ENCODE results near the gene STXBP3.
A peak's percentile ranks its signal among the peaks of the same experiment; 100 is the strongest.

The STXBP3 gene

DNA sequence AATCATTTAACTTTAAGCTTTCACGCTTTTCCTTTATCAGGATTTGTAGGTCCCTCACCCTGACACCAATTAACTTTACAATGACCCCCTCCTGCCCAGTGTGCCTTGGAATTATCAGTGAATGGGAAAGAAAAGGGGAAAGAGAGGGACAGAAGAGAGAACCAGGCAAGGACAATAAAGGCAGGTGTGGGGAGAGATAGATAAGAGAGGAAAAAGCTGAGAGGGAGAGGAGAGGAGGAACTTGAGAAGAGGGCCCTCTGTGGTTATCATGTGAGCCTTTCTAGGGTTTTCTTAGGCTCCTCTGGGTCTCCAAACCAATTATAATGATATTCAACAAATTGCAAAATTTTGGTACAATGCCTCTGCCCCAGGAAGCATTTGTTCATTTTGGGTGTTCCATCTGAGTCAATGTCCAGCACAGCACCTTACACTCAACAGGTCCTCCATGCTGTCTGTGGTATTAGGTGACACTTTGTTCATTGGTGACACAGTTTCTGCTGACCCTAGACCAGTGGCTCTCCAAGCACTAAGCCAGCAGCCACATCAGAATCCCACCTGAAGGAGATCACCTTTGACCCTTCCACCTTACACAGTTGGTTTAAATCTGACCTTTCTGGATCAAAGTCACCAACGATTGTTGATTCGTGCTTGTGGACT lies 96.2 kb downstream of the STXBP3 start:
- DNase-seq (ENCODE audit: low spot score): no peak

DNA sequence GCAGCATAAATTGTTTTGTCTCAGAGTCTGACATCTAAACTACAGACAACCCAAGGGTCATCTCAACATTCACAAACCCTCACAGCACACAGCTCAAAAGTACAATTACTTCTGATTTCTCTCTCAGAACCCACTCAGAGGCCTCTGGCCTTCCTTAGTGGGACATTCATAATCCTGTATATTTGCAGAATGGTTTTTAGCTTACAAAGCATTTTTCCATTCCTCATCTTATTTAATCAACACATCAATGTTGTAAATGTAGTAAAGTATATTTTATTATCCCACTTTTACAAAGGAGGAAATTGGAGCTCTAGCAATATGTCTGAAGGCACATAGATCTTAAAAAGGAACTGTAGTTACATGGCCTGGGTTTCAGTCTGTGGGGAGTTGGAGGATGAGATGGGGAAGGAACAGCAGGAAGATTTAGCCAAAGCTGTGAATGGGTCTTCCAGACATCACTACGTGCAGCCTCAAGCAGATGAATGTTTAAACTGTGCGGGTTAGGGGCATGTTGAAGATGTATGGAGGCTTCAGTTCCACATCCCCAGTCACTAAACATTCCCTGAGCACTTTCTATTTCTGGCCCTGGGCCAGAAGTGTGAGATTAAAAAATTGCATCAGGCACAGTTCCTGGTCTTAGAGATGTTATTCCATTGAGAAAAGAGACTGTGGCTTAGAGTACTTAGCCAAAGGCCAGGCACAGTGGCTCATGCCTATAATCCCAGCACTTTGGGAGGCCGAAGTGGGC lies 97.1 kb downstream of the STXBP3 start:
- no peak for DNase-seq (ENCODE audit: low spot score)

GRCh38 chr1:108845446-108845845 lies 99.0 kb downstream of the STXBP3 start:
- DNase-seq (ENCODE audit: low spot score): no peak

DNA sequence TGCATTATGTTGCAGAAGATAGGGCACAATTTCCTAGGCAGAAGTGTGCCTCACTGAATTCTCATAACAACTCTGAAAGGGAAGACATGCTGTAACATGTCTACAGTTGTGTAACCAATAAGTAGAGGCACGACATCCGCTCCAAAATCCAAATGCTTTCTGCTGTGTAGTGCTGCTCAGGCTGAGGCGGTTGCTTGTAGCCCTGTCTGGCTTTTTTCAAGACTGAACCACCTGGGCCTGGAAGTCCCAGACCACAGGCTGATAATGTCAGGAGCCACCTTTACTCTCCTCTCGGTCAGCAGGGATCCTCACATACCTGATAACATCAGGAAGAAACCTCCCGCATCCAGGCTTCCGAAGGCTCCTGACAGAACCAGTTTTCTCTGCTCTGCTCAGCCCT lies 99.5 kb downstream of the STXBP3 start:
- no peak for DNase-seq (ENCODE audit: low spot score)

- peak; percentile 24 for DNase-seq (ENCODE audit: low spot score)
These were observed 101.0 kb downstream of the STXBP3 start for GRCh38 chr1:108847494-108847893.

DNA sequence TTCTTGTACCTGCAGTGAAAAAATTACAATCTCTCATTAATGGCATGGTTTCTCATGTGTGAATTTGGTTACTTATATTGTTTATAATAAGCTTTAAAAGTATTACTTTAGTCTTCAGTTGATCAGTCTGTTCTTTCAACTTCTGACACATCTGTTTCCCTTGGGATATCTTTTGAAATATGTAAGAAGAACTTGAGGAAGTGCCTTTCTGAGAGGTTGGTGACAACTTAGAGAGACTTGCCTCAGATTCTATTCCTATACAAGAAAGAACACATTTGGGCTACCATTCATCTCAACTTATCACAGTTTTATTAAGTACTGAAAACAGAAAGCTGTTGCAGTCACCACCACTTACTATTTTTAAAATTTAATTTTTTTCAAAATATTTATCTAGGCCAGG lies 102.3 kb downstream of the STXBP3 start:
- no peak for DNase-seq (ENCODE audit: low spot score)

DNA sequence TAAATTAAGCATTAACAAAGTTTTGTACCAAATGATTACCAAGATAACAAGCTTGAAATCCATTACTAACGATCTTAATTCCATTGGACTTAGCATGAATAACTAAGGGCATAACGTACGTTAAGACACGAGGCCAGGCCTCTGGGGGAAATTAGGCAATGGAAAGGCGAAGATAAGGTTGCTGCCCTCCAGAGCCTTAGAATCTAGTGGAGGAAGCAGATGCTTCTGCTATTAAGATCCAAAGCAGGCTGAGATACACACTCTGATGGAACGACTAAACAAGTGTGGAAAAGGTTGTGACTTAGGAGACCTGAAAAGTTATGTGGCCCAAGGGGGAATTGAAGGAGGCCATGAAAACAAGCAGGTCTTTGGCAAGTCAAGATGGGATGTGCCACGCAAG lies 104.5 kb downstream of the STXBP3 start:
- no peak for DNase-seq (ENCODE audit: low spot score)

- DNase-seq (ENCODE audit: low spot score): no peak
These were observed 105.1 kb downstream of the STXBP3 start for GRCh38 chr1:108851567-108851966.

DNA sequence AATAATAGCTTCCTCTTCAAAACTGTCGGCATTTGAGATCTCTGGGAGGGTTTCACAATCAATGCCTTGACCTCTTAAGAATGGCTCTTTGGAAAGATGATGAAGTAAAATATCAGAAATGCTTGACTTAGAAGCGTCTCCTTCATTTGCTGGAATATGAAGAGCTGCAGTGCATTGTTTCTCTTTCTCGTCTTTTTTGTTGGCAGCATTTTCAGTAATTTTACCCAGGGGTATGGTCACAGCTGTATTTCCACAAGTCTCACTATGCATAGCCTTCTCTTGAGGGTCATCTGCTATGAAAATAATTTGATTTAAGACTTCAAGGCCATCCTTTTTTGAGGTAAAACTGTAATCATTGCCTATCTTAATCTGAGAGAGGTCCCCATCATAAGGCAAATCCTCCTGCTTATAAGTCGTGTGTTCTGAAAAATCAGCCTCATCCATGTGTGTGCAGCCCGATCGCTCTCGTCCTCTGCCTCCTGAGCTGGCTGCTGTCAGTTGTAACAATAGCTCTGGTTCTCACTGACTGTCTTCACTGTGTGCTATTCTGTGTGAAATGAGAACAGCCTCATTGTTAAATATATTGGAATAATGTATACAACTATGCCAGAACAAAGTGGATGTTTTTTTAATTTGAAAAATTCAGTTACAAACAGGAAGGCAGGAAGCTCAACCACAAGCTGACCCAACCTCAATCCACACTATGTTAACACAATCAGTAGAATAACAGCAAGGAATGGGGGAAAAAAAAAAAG lies 105.9 kb downstream of the STXBP3 start:
- no peak for DNase-seq (ENCODE audit: low spot score)

DNA sequence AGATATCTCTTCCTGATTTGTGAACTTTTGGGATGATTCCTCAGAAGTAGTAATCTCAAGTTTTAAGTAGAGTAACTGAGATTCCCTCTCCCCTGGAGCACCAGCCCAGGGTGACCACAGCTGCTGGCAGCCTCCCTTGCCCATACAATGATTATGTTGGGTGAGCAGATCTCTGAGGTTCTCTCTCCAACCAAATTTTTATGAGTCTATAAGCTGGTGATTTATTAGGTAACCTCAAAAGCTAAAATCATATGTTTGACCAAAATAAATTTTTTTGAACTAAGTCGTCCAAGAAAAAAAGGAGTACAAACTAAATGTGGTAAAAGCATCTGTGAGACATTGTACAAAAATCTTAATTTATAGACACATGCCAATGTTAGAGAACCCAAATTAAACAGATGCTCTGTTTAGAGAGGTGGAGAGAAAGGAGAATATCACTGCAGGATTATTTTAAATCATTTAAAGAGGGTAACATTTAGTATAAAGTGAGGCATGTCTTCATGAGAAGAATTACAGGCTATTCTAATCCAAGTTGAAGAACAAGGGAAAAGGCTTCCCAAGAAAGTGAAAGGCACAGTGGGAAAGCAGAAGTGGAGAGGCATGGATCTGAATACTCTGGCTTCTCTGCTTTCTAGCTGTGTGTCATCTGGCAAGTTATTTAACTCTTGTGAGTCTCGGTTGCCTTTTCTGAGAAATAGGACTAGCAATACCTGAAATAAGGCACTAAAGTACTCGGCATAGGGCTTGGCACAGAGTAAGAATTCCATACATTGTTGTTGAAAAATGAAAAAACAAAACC lies 107.9 kb downstream of the STXBP3 start:
- no peak for DNase-seq (ENCODE audit: low spot score)

DNA sequence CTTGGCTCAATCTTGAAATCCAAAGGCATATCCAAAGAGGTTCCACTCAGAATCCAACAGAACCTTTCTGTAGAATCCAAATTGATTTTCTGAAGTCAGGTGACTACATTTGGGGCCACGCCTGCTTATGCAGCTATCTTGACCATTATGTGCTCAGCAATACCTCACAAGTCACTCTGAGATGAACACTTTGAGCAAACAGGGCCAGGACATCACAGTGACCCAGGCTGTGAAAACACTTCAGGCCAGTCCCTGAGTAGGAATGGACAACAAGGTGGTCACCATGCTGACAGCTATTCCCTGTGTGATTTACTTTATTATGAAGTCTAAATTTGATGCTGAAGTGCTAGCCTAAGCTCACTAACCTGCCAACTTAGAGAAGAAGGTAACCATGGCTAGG lies 110.5 kb downstream of the STXBP3 start, which contains the start of gene AKNAD1:
AKNAD1 (minus strand) TSS at position 101 of the 400 bp plus-strand sequence. CDS start 4,430 bp downstream, outside the sequence.
- DNase-seq (ENCODE audit: low spot score): no peak

GRCh38 chr1:108858230-108858950 lies 111.9 kb downstream of the STXBP3 start:
- DNase-seq (ENCODE audit: low spot score): peak; percentile 35

All from cerebellar cortex (tissue), 1 donor.